ENCODE data around the gene CCR3.

GRCh38 chr3:46243560-46243959 is 1.3 kb downstream of the CCR3 start:
- TF ChIP-seq ZNF274 (IDR thresholded peaks at IDR 0.05; ENCODE audit: low read depth, low read length) (no peak), YY1 (IDR thresholded peaks at IDR 0.05; ENCODE audit: insufficient read depth, insufficient read length) (no peak)

Measured in NT2/D1 (cell line).